T-helper 1 cell treated with Interleukin-12 subunit alpha and Interleukin-12 subunit beta and Interleukin-4 antibody, amounts not matched to agents 30 μg/mL and 1 μg/mL, for 36 hours (primary cell): ENCODE data around the gene F2RL1.

ENCODE experiments used
- H3K27ac Mint-ChIP-seq: one replicate; pipeline ENCODE4 v1.8.0; 2021; ENCODE audit warnings: mild to moderate bottlenecking, mixed read lengths
- H3K27me3 Mint-ChIP-seq: one replicate; pipeline ENCODE4 v1.8.0; 2021; ENCODE audit warnings: low read depth, mixed read lengths
- H3K36me3 Mint-ChIP-seq: one replicate; pipeline ENCODE4 v1.8.0; 2021; ENCODE audit warnings: low read depth, mixed read lengths
- H3K4me1 Mint-ChIP-seq: one replicate; pipeline ENCODE4 v1.8.0; 2021; ENCODE audit warnings: low read depth, mixed read lengths
- H3K4me3 Mint-ChIP-seq: one replicate; pipeline ENCODE4 v1.8.0; 2021; ENCODE audit warnings: mild to moderate bottlenecking, moderate library complexity, mixed read lengths
- H3K9me3 Mint-ChIP-seq: one replicate; pipeline ENCODE4 v1.8.0; 2021; ENCODE audit warnings: mixed read lengths

The F2RL1 gene

DNA sequence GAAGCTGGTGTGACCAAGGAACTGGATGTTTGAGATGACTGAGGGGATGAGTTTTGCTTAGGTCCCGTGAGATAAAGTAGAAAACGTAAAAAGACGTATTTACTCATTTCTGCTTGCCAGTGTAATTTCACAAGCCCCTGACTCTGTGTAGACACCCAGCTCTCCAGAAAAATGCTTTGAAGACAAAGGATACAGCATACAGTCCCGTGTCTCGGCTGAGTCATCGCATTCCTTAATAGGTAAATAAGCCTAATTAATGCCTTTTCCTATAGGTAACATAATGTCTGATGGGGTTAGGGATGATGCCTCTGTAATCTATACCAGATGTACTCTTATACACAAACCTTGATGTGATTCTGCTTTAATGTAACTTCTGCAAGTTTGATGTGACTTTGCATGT lies 51.2 kb downstream of the F2RL1 start:
- Mint-ChIP-seq H3K27me3 (no peaks in the 10 kb centered on the region), H3K9me3 (no peaks in the 10 kb centered on the region), H3K27ac (no peak overlapping the region), H3K4me3 (no peak overlapping the region), H3K36me3 (no peaks in the 10 kb centered on the region), H3K4me1 (no peaks in the 10 kb centered on the region)

DNA sequence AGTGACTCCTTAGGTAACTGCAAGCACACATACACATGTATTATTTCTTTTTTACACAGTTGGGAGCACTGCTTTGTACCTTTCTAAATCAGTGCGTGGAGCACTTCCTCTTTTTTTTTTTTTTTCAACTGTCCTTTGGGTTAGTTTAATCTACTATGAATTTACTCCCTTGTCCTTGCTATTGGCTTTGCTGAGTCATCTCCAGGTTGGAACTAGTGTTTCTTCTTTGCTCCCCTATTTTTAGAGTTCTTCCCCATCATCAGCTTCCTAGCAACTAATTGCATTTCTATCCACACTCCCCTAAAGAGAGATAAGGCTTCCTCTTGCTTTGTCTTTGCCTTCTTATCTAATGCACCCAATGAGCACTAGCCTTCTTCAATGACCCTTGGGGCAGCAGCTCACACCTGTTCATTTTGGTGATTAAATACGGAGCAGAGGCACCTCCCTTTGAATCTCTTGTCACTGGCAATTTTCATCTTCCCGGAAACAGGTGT lies 55.3 kb downstream of the F2RL1 start:
- Mint-ChIP-seq H3K9me3 (no peaks in the 10 kb centered on the region), H3K27me3 (no peaks in the 10 kb centered on the region), H3K36me3 (no peaks in the 10 kb centered on the region), H3K27ac (no peak overlapping the region), H3K4me1 (no peaks in the 10 kb centered on the region), H3K4me3 (no peak overlapping the region)
